Measurements from ENCODE around the gene UBXN10. TPM values are rescaled to one million over a fixed set of nuclear protein-coding genes. Genes with fewer than 3 reads are reported as not detected.

The UBXN10 gene
- polyA plus RNA-seq, 12 donors = 0.05 to 0.76 (median 0.23) TPM; not detected in 2

- no peak for DNase-seq
These were observed 49.1 kb downstream of the UBXN10 start for GRCh38 chr1:20234788-20235535.

- no peak for DNase-seq
These were observed 51.8 kb downstream of the UBXN10 start for GRCh38 chr1:20237646-20238045.

GRCh38 chr1:20240012-20240411, 54.1 kb downstream of the UBXN10 start:
- DNase-seq = no peak

- no peak for DNase-seq
These were observed 57.1 kb downstream of the UBXN10 start for GRCh38 chr1:20242890-20243479.

Other genes with a start within 250 kb of the UBXN10 start
- 10 to 100 TPM in 1 of 12 donors, 1 to 10 TPM in 8, under 1 TPM in 1, not detected in 2; 0.34 to 10.4 (median 1.3) TPM for gene PLA2G2A, start 206.5 kb upstream of the UBXN10 start, polyA plus RNA-seq (ENCODE audit: insufficient read length in 12 of 12)
- gene PLA2G5, start 115.9 kb upstream of the UBXN10 start, polyA plus RNA-seq (ENCODE audit: insufficient read length in 12 of 12) = under 1 TPM in 7 of 12 donors, not detected in 5; 0.21 to 0.94 (median 0.34) TPM
- gene PLA2G2D, start 66.6 kb upstream of the UBXN10 start, polyA plus RNA-seq (ENCODE audit: insufficient read length in 12 of 12) = under 1 TPM in 6 of 12 donors, not detected in 6; 0.04 to 0.84 (median 0.09) TPM
- not detected for gene PLA2G2F, start 46.8 kb upstream of the UBXN10 start, polyA plus RNA-seq (ENCODE audit: insufficient read length in 12 of 12)
- gene PLA2G2C, start 422 bp downstream of the UBXN10 start, polyA plus RNA-seq (ENCODE audit: insufficient read length in 12 of 12) = under 1 TPM in 3 of 12 donors, not detected in 9; 0.05 to 0.10 (median 0.06) TPM
- under 1 TPM in 10 of 12 donors, not detected in 2; 0.05 to 0.44 (median 0.16) TPM for gene VWA5B1, start 104.8 kb downstream of the UBXN10 start, polyA plus RNA-seq (ENCODE audit: insufficient read length in 12 of 12)